Measurements from ENCODE around the gene SELENON. TPM values are rescaled to one million over a fixed set of nuclear protein-coding genes. Genes with fewer than 3 reads are reported as not detected.

Gene SELENON
- total and polyA plus RNA-seq, 2 of the 13 experiments (the other 11 are each of a cell fraction or from before 2014, with no cell fraction given): 3.8 to 8.0 TPM

GRCh38 chr1:25831569-25832196, 31.7 kb downstream of the SELENON start (continued):
- no peak for TF ChIP-seq ARID5B (CRISPR knock-in tag; IDR thresholded peaks at IDR 0.05)
- TF ChIP-seq ZNF276 (CRISPR knock-in tag; IDR thresholded peaks at IDR 0.05; ENCODE audit: low read depth): no peak

- Histone ChIP-seq H4K20me1 (ENCODE audit: insufficient read depth, low read length) (no peaks in the 10 kb centered on the region), H3K4me2 (ENCODE audit: low read depth, low read length) (no peak overlapping the region), H3K9me3 (ENCODE audit: low read length) (no peaks in the 10 kb centered on the region), H3K4me1 (ENCODE audit: insufficient read depth, low read length) (no peaks in the 10 kb centered on the region), H3K27me3 (ENCODE audit: control insufficient read depth in 1 of 2, insufficient read depth in 2 of 2, low read length in 2 of 2) (no peaks in the 10 kb centered on the region), H3K36me3 (replicated peaks in 1 of 2; ENCODE audit: control insufficient read depth in 1 of 2, insufficient read depth in 2 of 2, low read length in 2 of 2) (peaks cover 31 to 78% of the 10 kb centered on the region in 2 experiments), H3K79me2 (ENCODE audit: insufficient read depth, low read length) (no peaks in the 10 kb centered on the region), H3K9ac (ENCODE audit: insufficient read depth, low read depth, low read length) (no peak overlapping the region), H3K4me3 (replicated peaks in 1 of 3; ENCODE audit: insufficient read depth in 1 of 3, low read depth in 2 of 3, low read length in 3 of 3) (no peak overlapping the region), H3K27ac (ENCODE audit: extremely low read length, insufficient read depth, low read length) (no peak overlapping the region), H2AFZ (ENCODE audit: low read length) (no peak overlapping the region)
- intact Hi-C loops (cut with micrococcal nuclease; ENCODE audit: unreplicated experiment): no loop called here
- ATAC-seq (no peak), FAIRE-seq (no peak), DNase-seq (ENCODE audit: low spot score) (no peak)
- no TSS peak for BruUV-seq (replicated peaks)
- ChIA-PET POLR2A (no interaction called here), CTCF (ENCODE audit: low intra/inter-chr PET ratio, low total read pairs) (no interaction called here)
- TF ChIP-seq HCFC1 (IDR thresholded peaks at IDR 0.05; ENCODE audit: low read depth, low read length) (no peak), KLF13 (CRISPR knock-in tag; IDR thresholded peaks at IDR 0.05) (no peak), TMF1 (CRISPR knock-in tag; IDR thresholded peaks at IDR 0.05; ENCODE audit: low read depth) (no peak)
- in situ Hi-C loops (cut with HindIII; ENCODE audit: extremely low pct_ligation_motif_present, low pct_unique_long_range_greater_than_20kb): no loop called here
- WGBS (ENCODE audit: low lambda C conversion rate): 93% methylated on average over 5 of the region's 6 CpGs
Measured at GRCh38 chr1:25832336-25833037, 32.5 kb downstream of the SELENON start.
